C4-2B (cell line): ENCODE data around the gene PDPN.

Experiments
- ZFX ChIP-seq: fragments of 450-650 bp; IDR thresholded peaks from 2 replicates; pipeline ENCODE4 v1.6.1; 2017
- TF ChIP-seq, protein P1 (sequence below): fragments of 450-650 bp; conservative IDR thresholded peaks from 2 replicates; pipeline ENCODE4 v1.5.1; 2017; ENCODE audit warnings: mild to moderate bottlenecking

DNA sequence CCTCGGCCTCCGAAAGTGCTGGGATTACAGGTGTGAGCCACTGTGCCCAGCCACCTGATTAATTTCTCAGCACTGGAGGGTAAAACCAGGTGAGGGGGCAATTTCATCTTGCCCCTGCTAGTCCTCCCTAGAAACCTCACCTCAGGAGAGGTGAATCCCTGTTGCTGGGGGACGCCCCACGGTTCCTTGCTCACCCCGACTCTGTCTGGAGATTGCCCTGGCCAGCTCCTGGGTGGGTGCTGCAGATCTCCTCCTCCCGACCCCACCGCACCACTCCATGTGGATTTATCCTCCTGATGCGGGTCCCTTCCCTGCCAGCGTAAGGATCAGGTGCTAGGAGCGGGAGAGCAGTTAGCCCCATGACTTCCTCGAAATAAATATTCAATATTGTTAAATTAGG, 34.9 kb downstream of the PDPN start:
- TF ChIP-seq, protein P1, sequence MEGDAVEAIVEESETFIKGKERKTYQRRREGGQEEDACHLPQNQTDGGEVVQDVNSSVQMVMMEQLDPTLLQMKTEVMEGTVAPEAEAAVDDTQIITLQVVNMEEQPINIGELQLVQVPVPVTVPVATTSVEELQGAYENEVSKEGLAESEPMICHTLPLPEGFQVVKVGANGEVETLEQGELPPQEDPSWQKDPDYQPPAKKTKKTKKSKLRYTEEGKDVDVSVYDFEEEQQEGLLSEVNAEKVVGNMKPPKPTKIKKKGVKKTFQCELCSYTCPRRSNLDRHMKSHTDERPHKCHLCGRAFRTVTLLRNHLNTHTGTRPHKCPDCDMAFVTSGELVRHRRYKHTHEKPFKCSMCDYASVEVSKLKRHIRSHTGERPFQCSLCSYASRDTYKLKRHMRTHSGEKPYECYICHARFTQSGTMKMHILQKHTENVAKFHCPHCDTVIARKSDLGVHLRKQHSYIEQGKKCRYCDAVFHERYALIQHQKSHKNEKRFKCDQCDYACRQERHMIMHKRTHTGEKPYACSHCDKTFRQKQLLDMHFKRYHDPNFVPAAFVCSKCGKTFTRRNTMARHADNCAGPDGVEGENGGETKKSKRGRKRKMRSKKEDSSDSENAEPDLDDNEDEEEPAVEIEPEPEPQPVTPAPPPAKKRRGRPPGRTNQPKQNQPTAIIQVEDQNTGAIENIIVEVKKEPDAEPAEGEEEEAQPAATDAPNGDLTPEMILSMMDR = no peak
- TF ChIP-seq ZFX = no peak
